Spinal cord (tissue), 10 donors: ENCODE data around the gene PRKAR2B. TPM values are rescaled to one million over a fixed set of nuclear protein-coding genes. Genes with fewer than 3 reads are reported as not detected.

Experiments used
- DNase-seq, 6 donors: peaks; one replicate each; pipeline versions ENCODE4 v3.0.0 to v3.0.0-alpha.2; 2013 to 2015; ENCODE audit warnings: low spot score in 6 of 6, low read depth in 4 of 6
- H3K27ac ChIP-seq: one replicate; pipeline ENCODE4 v1.5.1; 2013; ENCODE audit warnings: low read depth, low read length, control low read depth
- H3K27me3 ChIP-seq: one replicate; pipeline ENCODE4 v1.6.1; 2013; ENCODE audit warnings: low read length; ENCODE audit not compliant: control insufficient read depth, insufficient read depth
- H3K36me3 ChIP-seq: one replicate; pipeline ENCODE4 v1.6.1; 2013; ENCODE audit warnings: low read length; ENCODE audit not compliant: control insufficient read depth, insufficient read depth
- H3K4me1 ChIP-seq: one replicate; pipeline ENCODE4 v1.6.1; 2013; ENCODE audit warnings: low read length; ENCODE audit not compliant: control insufficient read depth, insufficient read depth
- H3K4me3 ChIP-seq: one replicate; pipeline ENCODE4 v1.5.1; 2013; ENCODE audit warnings: low read depth, low read length, control low read depth
- H3K9me3 ChIP-seq: one replicate; pipeline ENCODE4 v1.6.1; 2013; ENCODE audit warnings: low read length; ENCODE audit not compliant: control insufficient read depth, insufficient read depth
- WGBS: methylation state at CpG from one replicate; pipeline ENCODE4 v1.1.5; 2013; ENCODE audit warnings: missing lambda C conversion rate; ENCODE audit not compliant: insufficient coverage; 5-methylcytosine and 5-hydroxymethylcytosine counted together
- polyA plus RNA-seq, 2 donors: library from polyadenylated mRNA; unstranded; fragments of 120-200 nt; gene quantifications; one replicate each; pipeline ENCODE4 v1.2.1, GENCODE V29; 2013; ENCODE audit not compliant: insufficient read length in 2 of 2
- total RNA-seq, 2 donors: library from RNA; depleted of rRNA in 1 of 2; stranded (reverse); fragments of 120-200 nt in 1 of 2; fragments of >200 nt in 1 of 2; gene quantifications; one replicate each; pipeline versions ENCODE4 v1.2.3 to v1.2.4, GENCODE V29; 2013 to 2014
- donor health status: healthy.

Gene PRKAR2B
- total and polyA plus RNA-seq, 4 donors: 22.2 to 96.0 (median 70.9) TPM

- no peaks in the 10 kb centered on the region for H3K27me3 ChIP-seq
- DNase-seq: no peak
- no peaks in the 10 kb centered on the region for H3K9me3 ChIP-seq
- H3K36me3 ChIP-seq: no peaks in the 10 kb centered on the region
- peaks cover 2% of the 10 kb centered on the region for H3K4me1 ChIP-seq
- H3K4me3 ChIP-seq: no peak overlapping the region
- no peak overlapping the region for H3K27ac ChIP-seq
- no CpG with 5 or more reads among the region's 1 CpG for WGBS
Observed at GRCh38 chr7:107072133-107072532, 27.6 kb downstream of the PRKAR2B start.

GRCh38 chr7:107075863-107076574 lies 31.5 kb downstream of the PRKAR2B start:
- no peak overlapping the region for H3K27ac ChIP-seq
- DNase-seq: no peak
- peaks cover 3% of the 10 kb centered on the region for H3K4me1 ChIP-seq
- H3K4me3 ChIP-seq: no peak overlapping the region
- H3K36me3 ChIP-seq: no peaks in the 10 kb centered on the region
- H3K27me3 ChIP-seq: no peaks in the 10 kb centered on the region
- no peaks in the 10 kb centered on the region for H3K9me3 ChIP-seq
- 100% methylated on average over 1 of the region's 6 CpGs for WGBS

GRCh38 chr7:107076781-107077698 lies 32.5 kb downstream of the PRKAR2B start:
- H3K36me3 ChIP-seq: no peaks in the 10 kb centered on the region
- no peaks in the 10 kb centered on the region for H3K9me3 ChIP-seq
- peaks cover 3% of the 10 kb centered on the region for H3K4me1 ChIP-seq
- 83% methylated on average over 5 of the region's 8 CpGs for WGBS
- no peak overlapping the region for H3K27ac ChIP-seq
- no peaks in the 10 kb centered on the region for H3K27me3 ChIP-seq
- H3K4me3 ChIP-seq: no peak overlapping the region
- DNase-seq: no peak

GRCh38 chr7:107077699-107078516 lies 33.4 kb downstream of the PRKAR2B start:
- no peak overlapping the region for H3K27ac ChIP-seq

GRCh38 chr7:107078517-107078966 lies 34.0 kb downstream of the PRKAR2B start:
- Histone ChIP-seq H3K27me3 (no peaks in the 10 kb centered on the region), H3K9me3 (no peaks in the 10 kb centered on the region), H3K4me3 (no peak overlapping the region), H3K36me3 (no peaks in the 10 kb centered on the region), H3K27ac (no peak overlapping the region), H3K4me1 (peaks cover 3% of the 10 kb centered on the region)
- 100% methylated on average over 1 of the region's 2 CpGs for whole genome bisulfite sequencing
- DNase-seq: peak in 2 of 6 donors; percentile 11 to 57

More at GRCh38 chr7:107077699-107078516, 33.4 kb downstream of the PRKAR2B start:
- Histone ChIP-seq H3K4me1 (peaks cover 3% of the 10 kb centered on the region), H3K9me3 (no peaks in the 10 kb centered on the region), H3K4me3 (no peak overlapping the region), H3K36me3 (no peaks in the 10 kb centered on the region), H3K27me3 (no peaks in the 10 kb centered on the region)
- 97% methylated on average over 7 of the region's 10 CpGs for WGBS
- DNase-seq: no peak

GRCh38 chr7:107079212-107079940 lies 34.9 kb downstream of the PRKAR2B start:
- WGBS: 84% methylated on average over 6 of the region's 11 CpGs
- Histone ChIP-seq H3K27ac (no peak overlapping the region), H3K36me3 (no peaks in the 10 kb centered on the region), H3K4me1 (peaks cover 3% of the 10 kb centered on the region), H3K4me3 (no peak overlapping the region), H3K27me3 (no peaks in the 10 kb centered on the region), H3K9me3 (no peaks in the 10 kb centered on the region)
- no peak for DNase-seq

GRCh38 chr7:107080099-107080505 lies 35.6 kb downstream of the PRKAR2B start:
- WGBS: 54% methylated on average over 4 of the region's 4 CpGs
- H3K36me3 ChIP-seq: no peaks in the 10 kb centered on the region
- peaks cover 3% of the 10 kb centered on the region for H3K4me1 ChIP-seq
- no peak overlapping the region for H3K4me3 ChIP-seq
- H3K9me3 ChIP-seq: no peaks in the 10 kb centered on the region
- H3K27ac ChIP-seq: no peak overlapping the region
- H3K27me3 ChIP-seq: no peaks in the 10 kb centered on the region
- DNase-seq: peak in 1 of 6 donors; percentile 35

- Histone ChIP-seq H3K4me3 (no peak overlapping the region), H3K27me3 (no peaks in the 10 kb centered on the region), H3K27ac (no peak overlapping the region), H3K36me3 (no peaks in the 10 kb centered on the region), H3K9me3 (no peaks in the 10 kb centered on the region), H3K4me1 (peaks cover 3% of the 10 kb centered on the region)
- DNase-seq: no peak
- no CpG with 5 or more reads among the region's 2 CpGs for WGBS
Observed at GRCh38 chr7:107080533-107080932, 36.0 kb downstream of the PRKAR2B start.

GRCh38 chr7:107085180-107085579 lies 40.7 kb downstream of the PRKAR2B start:
- DNase-seq: no peak
- no peak overlapping the region for H3K4me3 ChIP-seq

More at GRCh38 chr7:107085180-107085579, 40.7 kb downstream of the PRKAR2B start:
- Histone ChIP-seq H3K36me3 (no peaks in the 10 kb centered on the region), H3K27me3 (no peaks in the 10 kb centered on the region), H3K4me1 (peaks cover 3% of the 10 kb centered on the region), H3K27ac (no peak overlapping the region), H3K9me3 (no peaks in the 10 kb centered on the region)
